Liver (tissue), 9 donors: ENCODE results near the gene ENTHD1. TPM values are rescaled to one million over a fixed set of nuclear protein-coding genes. Genes with fewer than 3 reads are reported as not detected.

Experiments used
- DNase-seq: peaks from one replicate; pipeline ENCODE4 v3.0.0-alpha.2; 2017; ENCODE audit warnings: low spot score
- H3K27ac ChIP-seq, 2 donors: one replicate each; pipeline ENCODE4 v1.7.0; 2013; ENCODE audit warnings: inconsistent platforms in 2 of 2, low read length in 2 of 2, control low read depth in 1 of 2, low read depth in 1 of 2, mild to moderate bottlenecking in 1 of 2
- H3K27me3 ChIP-seq, 4 donors: one replicate each; pipeline versions ENCODE4 v1.6.1 to v1.7.0; 2013; ENCODE audit warnings: low read length in 3 of 4, inconsistent platforms in 1 of 4, mild to moderate bottlenecking in 1 of 4, moderate library complexity in 1 of 4; ENCODE audit not compliant: control insufficient read depth in 4 of 4, insufficient read depth in 4 of 4
- H3K36me3 ChIP-seq, 4 donors: one replicate each; pipeline versions ENCODE4 v1.6.1 to v1.7.0; 2013; ENCODE audit warnings: low read length in 3 of 4, mild to moderate bottlenecking in 3 of 4, low read depth in 1 of 4, moderate library complexity in 1 of 4; ENCODE audit not compliant: control insufficient read depth in 4 of 4, insufficient read depth in 3 of 4
- H3K4me1 ChIP-seq, 4 donors: one replicate each; pipeline versions ENCODE4 v1.6.1 to v1.7.0; 2013; ENCODE audit warnings: low read length in 3 of 4, mild to moderate bottlenecking in 3 of 4, moderate library complexity in 1 of 4; ENCODE audit not compliant: control insufficient read depth in 4 of 4, insufficient read depth in 4 of 4
- H3K4me3 ChIP-seq, 3 donors: one replicate each; pipeline versions ENCODE4 v1.6.1 to v1.7.0; 2013; ENCODE audit warnings: low read length in 3 of 3, control low read depth in 1 of 3, low read depth in 1 of 3, mild to moderate bottlenecking in 1 of 3
- H3K9ac ChIP-seq, 2 donors: one replicate each; pipeline ENCODE4 v1.7.0; 2013; ENCODE audit warnings: low read length in 2 of 2, mild to moderate bottlenecking in 2 of 2, moderate library complexity in 2 of 2, control low read depth in 1 of 2, low read depth in 1 of 2
- H3K9me3 ChIP-seq, 4 donors: one replicate each; pipeline versions ENCODE4 v1.6.1 to v1.7.0; 2013; ENCODE audit warnings: low read length in 3 of 4; ENCODE audit not compliant: control insufficient read depth in 4 of 4
- EGR1 ChIP-seq, 2 donors: IDR thresholded peaks; 2 replicates each; pipeline ENCODE4 v1.6.1; 2016 to 2018; ENCODE audit warnings: antibody characterized with exemption in 2 of 2, low read depth in 2 of 2
- FOXA1 ChIP-seq: IDR thresholded peaks from 2 replicates; pipeline ENCODE4 v1.6.1; 2016; ENCODE audit warnings: antibody characterized with exemption
- FOXA2 ChIP-seq: IDR thresholded peaks from 2 replicates; pipeline ENCODE4 v1.6.1; 2016; ENCODE audit warnings: antibody characterized with exemption
- GABPA ChIP-seq, 2 donors: IDR thresholded peaks in 1 of 2; conservative IDR thresholded peaks in 1 of 2; 2 replicates each; pipeline ENCODE4 v1.6.1; 2016; ENCODE audit warnings: antibody characterized with exemption in 2 of 2, mild to moderate bottlenecking in 1 of 2, moderate library complexity in 1 of 2
- HNF4G ChIP-seq: IDR thresholded peaks from 2 replicates; pipeline ENCODE4 v1.6.1; 2016; ENCODE audit warnings: antibody characterized with exemption
- JUND ChIP-seq, 2 donors: IDR thresholded peaks; 2 replicates each; pipeline ENCODE4 v1.6.1; 2016; ENCODE audit warnings: antibody characterized with exemption in 2 of 2
- NR2F2 ChIP-seq: IDR thresholded peaks from 2 replicates; pipeline ENCODE4 v1.6.1; 2016; ENCODE audit warnings: antibody characterized with exemption
- RAD21 ChIP-seq, 2 donors: IDR thresholded peaks; 2 replicates each; pipeline ENCODE4 v1.6.1; 2016; ENCODE audit warnings: antibody characterized with exemption in 2 of 2, mild to moderate bottlenecking in 2 of 2
- RXRA ChIP-seq, 2 donors: IDR thresholded peaks; 2 replicates each; pipeline ENCODE4 v1.6.1; 2017 to 2018; ENCODE audit warnings: antibody characterized with exemption in 2 of 2, mild to moderate bottlenecking in 1 of 2
- SP1 ChIP-seq: IDR thresholded peaks from 2 replicates; pipeline ENCODE4 v1.6.1; 2018; ENCODE audit warnings: antibody characterized with exemption, mild to moderate bottlenecking
- TAF1 ChIP-seq: conservative IDR thresholded peaks from 2 replicates; pipeline ENCODE4 v1.6.1; 2016; ENCODE audit warnings: antibody characterized with exemption, mild to moderate bottlenecking
- YY1 ChIP-seq: IDR thresholded peaks from 2 replicates; pipeline ENCODE4 v1.6.1; 2016; ENCODE audit warnings: antibody characterized with exemption, mild to moderate bottlenecking
- WGBS: extraction: QIAGEN DNeasy Blood & Tissue Kit; methylation state at CpG from one replicate; pipeline ENCODE4 v1.1.7; 2013; 5-methylcytosine and 5-hydroxymethylcytosine counted together
- polyA plus RNA-seq, 2 donors: library from polyadenylated mRNA; stranded (reverse) in 1 of 2; unstranded in 1 of 2; fragments of 200-250 nt in 1 of 2; fragments of >200 nt in 1 of 2; fragmentation: Nextera tagmentation in 1 of 2; extraction: Ambion mirVana in 1 of 2; gene quantifications; one replicate each; pipeline versions ENCODE4 v1.2.1 to v1.2.3, GENCODE V29; 2013 to 2015
- total RNA-seq, 2 donors: library from RNA; depleted of rRNA; stranded (reverse); fragments of >200 nt; gene quantifications; one replicate each; pipeline ENCODE4 v1.2.3, GENCODE V29; 2014
- TF ChIP-seq, protein P1 (sequence below): IDR thresholded peaks from 2 replicates; pipeline ENCODE4 v1.6.1; 2016; ENCODE audit warnings: antibody characterized with exemption
- TF ChIP-seq, protein P2 (sequence below): fragments of 150-350 bp; IDR thresholded peaks from 2 replicates; pipeline ENCODE4 v1.5.1; 2017; ENCODE audit warnings: improper control_type of control experiment, low read depth, low read length; ENCODE audit not compliant: missing input control
- TF ChIP-seq, protein P3 (sequence below): IDR thresholded peaks from 2 replicates; pipeline ENCODE4 v1.6.1; 2016; ENCODE audit warnings: antibody characterized with exemption
- donor health status: healthy.
- donor health status: healthy.
- donor health status: healthy.
- donor health status: healthy.
- donor health status: healthy.

ENTHD1 gene
- total and polyA plus RNA-seq, 4 donors = not detected

DNA sequence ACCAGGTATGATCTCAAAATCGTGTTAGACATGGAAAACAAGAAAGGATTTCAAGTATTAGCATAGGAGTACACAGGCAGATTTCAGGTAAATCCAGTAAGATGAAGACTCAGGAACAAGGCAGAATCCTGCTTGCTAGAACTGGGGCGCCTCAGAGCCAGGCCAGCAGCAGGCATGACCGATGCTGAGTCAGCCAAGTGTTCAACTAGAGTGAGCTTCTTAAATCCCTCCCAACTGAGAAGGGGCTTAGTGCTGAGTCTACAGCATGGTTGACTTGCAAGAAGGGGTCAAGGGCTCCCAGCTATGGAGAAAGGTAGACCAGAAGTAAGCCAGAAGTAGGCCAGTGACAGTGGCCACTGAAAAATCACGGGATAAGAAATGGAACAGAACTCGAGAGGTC, 19.8 kb upstream of the ENTHD1 start:
- Histone ChIP-seq H3K4me1 (no peaks in the 10 kb centered on the region), H3K27ac (no peak overlapping the region), H3K9ac (no peak overlapping the region), H3K36me3 (no peaks in the 10 kb centered on the region), H3K9me3 (no peaks in the 10 kb centered on the region), H3K4me3 (no peak overlapping the region), H3K27me3 (peaks cover 0 to 4% (median 1%) of the 10 kb centered on the region in 4 donors)
- 84% methylated on average over 5 of the region's 5 CpGs for WGBS
- no peak for TF ChIP-seq GABPA (IDR thresholded peaks at IDR 0.05 in 1 of 2, conservative IDR thresholded peaks at IDR 0.05 in 1 of 2)
- no peak for DNase-seq

DNA sequence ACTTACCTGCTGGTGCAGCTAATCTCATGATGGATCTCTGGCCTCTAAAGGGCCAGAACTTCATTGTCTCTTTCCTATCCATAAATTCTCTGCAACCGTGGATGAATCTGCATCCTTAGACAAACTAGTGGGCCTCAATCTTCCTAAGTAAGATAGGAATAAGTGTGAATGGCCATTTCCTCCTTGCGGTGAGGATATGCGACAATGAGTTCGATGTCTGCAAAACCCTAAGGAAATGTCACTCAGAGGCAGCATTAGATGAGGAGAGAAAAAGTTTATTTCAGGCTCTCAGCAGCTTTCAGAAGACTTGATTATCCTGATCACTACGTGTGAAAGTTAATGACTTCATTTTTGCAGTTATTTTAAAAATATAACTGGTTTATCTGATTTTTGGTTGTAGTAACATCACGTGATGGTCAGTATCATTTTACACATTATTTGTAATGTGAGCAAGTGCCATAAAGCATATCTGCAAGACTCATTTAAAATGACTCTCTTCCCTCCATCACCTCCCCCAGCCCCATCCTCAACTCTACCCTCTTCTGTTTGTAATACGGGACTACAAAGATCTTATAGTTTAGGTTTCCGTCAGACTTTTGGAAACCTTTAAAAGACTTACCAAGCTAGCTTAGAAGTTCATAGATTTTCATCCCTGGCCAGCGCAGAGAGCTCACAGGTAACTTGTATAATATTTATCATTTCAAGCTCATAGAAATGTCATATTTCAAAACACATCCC, 17.5 kb upstream of the ENTHD1 start:
- Histone ChIP-seq H3K4me1 (no peaks in the 10 kb centered on the region), H3K4me3 (no peak overlapping the region), H3K36me3 (no peaks in the 10 kb centered on the region), H3K27ac (no peak overlapping the region), H3K27me3 (peaks cover 0 to 4% (median 0%) of the 10 kb centered on the region in 4 donors), H3K9ac (no peak overlapping the region), H3K9me3 (no peaks in the 10 kb centered on the region)
- TF ChIP-seq GABPA (IDR thresholded peaks at IDR 0.05 in 1 of 2, conservative IDR thresholded peaks at IDR 0.05 in 1 of 2) (no peak), RAD21 (IDR thresholded peaks at IDR 0.05) (no peak), FOXA1 (no peak), RXRA (IDR thresholded peaks at IDR 0.05) (no peak), EGR1 (IDR thresholded peaks at IDR 0.05; ENCODE audit: low read depth in 2 of 2) (no peak), SP1 (no peak), NR2F2 (no peak), HNF4G (no peak)
- TF ChIP-seq, protein P1, sequence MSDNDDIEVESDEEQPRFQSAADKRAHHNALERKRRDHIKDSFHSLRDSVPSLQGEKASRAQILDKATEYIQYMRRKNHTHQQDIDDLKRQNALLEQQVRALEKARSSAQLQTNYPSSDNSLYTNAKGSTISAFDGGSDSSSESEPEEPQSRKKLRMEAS = no peak
- TF ChIP-seq, protein P2, sequence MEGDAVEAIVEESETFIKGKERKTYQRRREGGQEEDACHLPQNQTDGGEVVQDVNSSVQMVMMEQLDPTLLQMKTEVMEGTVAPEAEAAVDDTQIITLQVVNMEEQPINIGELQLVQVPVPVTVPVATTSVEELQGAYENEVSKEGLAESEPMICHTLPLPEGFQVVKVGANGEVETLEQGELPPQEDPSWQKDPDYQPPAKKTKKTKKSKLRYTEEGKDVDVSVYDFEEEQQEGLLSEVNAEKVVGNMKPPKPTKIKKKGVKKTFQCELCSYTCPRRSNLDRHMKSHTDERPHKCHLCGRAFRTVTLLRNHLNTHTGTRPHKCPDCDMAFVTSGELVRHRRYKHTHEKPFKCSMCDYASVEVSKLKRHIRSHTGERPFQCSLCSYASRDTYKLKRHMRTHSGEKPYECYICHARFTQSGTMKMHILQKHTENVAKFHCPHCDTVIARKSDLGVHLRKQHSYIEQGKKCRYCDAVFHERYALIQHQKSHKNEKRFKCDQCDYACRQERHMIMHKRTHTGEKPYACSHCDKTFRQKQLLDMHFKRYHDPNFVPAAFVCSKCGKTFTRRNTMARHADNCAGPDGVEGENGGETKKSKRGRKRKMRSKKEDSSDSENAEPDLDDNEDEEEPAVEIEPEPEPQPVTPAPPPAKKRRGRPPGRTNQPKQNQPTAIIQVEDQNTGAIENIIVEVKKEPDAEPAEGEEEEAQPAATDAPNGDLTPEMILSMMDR = no peak
- 72% methylated on average over 9 of the region's 9 CpGs for WGBS
- no peak for DNase-seq

DNA sequence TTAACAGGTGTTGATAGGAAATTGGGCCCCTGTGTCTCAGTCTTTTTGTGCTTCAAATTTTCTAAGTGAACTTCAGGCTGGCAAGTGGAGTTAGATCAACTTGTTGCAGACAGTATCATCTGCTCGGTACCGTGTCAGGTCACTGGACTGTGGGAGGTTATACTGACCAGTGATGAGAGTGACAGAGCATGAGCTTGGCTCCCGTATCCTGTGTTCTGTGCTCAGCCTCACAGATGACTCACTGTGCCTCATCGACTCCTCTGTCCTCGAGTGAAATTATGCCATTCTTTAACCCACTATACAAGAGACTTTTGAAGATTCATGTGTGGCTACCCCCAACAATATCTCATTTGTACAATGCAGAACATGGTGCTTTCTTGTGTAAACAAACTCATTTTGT, 15.2 kb upstream of the ENTHD1 start:
- TF ChIP-seq, protein P3, sequence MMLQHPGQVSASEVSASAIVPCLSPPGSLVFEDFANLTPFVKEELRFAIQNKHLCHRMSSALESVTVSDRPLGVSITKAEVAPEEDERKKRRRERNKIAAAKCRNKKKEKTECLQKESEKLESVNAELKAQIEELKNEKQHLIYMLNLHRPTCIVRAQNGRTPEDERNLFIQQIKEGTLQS = no peak
- TF ChIP-seq FOXA2 (no peak), JUND (IDR thresholded peaks at IDR 0.05) (no peak), YY1 (no peak), FOXA1 (no peak), TAF1 (no peak), SP1 (no peak)
- H3K27me3 ChIP-seq = peaks cover 0 to 6% (median 0%) of the 10 kb centered on the region in 4 donors
- no peak overlapping the region for H3K9ac ChIP-seq
- H3K9me3 ChIP-seq = no peaks in the 10 kb centered on the region
- no peaks in the 10 kb centered on the region for H3K4me1 ChIP-seq
- 78% methylated on average over 5 of the region's 5 CpGs for WGBS
- no peak overlapping the region for H3K4me3 ChIP-seq
- H3K36me3 ChIP-seq = no peaks in the 10 kb centered on the region
- H3K27ac ChIP-seq = no peak overlapping the region
- DNase-seq = no peak
